PFSK-1 (cell line): ENCODE measurements around the gene RORB.

ENCODE experiments used
- POLR2AphosphoS5 ChIP-seq: IDR thresholded peaks from 2 replicates; pipeline ENCODE4 v1.6.1; 2012; ENCODE audit warnings: low read depth, mild to moderate bottlenecking, control low read depth, low read length, moderate library complexity
- TF ChIP-seq, protein P1 (sequence below), 2 experiments: IDR thresholded peaks; 2 replicates each; pipeline versions ENCODE4 v1.6.1 to v1.8.0; 2011 to 2012; ENCODE audit warnings: low read depth in 2 of 2, low read length in 2 of 2, control low read depth in 1 of 2, inconsistent platforms in 1 of 2, mild to moderate bottlenecking in 1 of 2, moderate library complexity in 1 of 2; ENCODE audit not compliant: insufficient read depth in 1 of 2

- TF ChIP-seq, protein P1, sequence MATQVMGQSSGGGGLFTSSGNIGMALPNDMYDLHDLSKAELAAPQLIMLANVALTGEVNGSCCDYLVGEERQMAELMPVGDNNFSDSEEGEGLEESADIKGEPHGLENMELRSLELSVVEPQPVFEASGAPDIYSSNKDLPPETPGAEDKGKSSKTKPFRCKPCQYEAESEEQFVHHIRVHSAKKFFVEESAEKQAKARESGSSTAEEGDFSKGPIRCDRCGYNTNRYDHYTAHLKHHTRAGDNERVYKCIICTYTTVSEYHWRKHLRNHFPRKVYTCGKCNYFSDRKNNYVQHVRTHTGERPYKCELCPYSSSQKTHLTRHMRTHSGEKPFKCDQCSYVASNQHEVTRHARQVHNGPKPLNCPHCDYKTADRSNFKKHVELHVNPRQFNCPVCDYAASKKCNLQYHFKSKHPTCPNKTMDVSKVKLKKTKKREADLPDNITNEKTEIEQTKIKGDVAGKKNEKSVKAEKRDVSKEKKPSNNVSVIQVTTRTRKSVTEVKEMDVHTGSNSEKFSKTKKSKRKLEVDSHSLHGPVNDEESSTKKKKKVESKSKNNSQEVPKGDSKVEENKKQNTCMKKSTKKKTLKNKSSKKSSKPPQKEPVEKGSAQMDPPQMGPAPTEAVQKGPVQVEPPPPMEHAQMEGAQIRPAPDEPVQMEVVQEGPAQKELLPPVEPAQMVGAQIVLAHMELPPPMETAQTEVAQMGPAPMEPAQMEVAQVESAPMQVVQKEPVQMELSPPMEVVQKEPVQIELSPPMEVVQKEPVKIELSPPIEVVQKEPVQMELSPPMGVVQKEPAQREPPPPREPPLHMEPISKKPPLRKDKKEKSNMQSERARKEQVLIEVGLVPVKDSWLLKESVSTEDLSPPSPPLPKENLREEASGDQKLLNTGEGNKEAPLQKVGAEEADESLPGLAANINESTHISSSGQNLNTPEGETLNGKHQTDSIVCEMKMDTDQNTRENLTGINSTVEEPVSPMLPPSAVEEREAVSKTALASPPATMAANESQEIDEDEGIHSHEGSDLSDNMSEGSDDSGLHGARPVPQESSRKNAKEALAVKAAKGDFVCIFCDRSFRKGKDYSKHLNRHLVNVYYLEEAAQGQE (IDR thresholded peaks at IDR 0.05; ENCODE audit: insufficient read depth in 1 of 2, low read depth in 2 of 2, low read length in 2 of 2) = no peak
- TF ChIP-seq POLR2AphosphoS5 = no peak
These were observed 200.4 kb downstream of the RORB start for GRCh38 chr9:74697535-74697934.
